Fibroblast of lung (primary cell): Measurements from ENCODE around the gene NEK7. TPM values are rescaled to one million over a fixed set of nuclear protein-coding genes. Genes with fewer than 3 reads are reported as not detected.

Source experiments
- DNase-seq, 2 donors: peaks; one replicate each; pipeline versions ENCODE4 v3.0.0 to v3.0.0-alpha.2; 2010; ENCODE audit warnings: low read depth in 2 of 2
- H2AFZ ChIP-seq: 2 replicates; pipeline ENCODE4 v1.5.1; 2012; ENCODE audit warnings: low read length, control low read depth, inconsistent platforms
- H3K27ac ChIP-seq: 2 replicates; pipeline ENCODE4 v1.5.1; 2011; ENCODE audit warnings: low read length, control low read depth; ENCODE audit not compliant: insufficient read depth
- H3K27me3 ChIP-seq: 2 replicates; pipeline ENCODE4 v1.5.1; 2011; ENCODE audit warnings: mild to moderate bottlenecking, low read length; ENCODE audit not compliant: control insufficient read depth, insufficient read depth
- H3K36me3 ChIP-seq: 2 replicates; pipeline ENCODE4 v1.5.1; 2011; ENCODE audit warnings: low read length; ENCODE audit not compliant: control insufficient read depth, insufficient read depth
- H3K4me1 ChIP-seq: 2 replicates; pipeline ENCODE4 v1.5.1; 2011; ENCODE audit warnings: low read length; ENCODE audit not compliant: control insufficient read depth, insufficient read depth; ENCODE audit errors: extremely low read depth
- H3K4me2 ChIP-seq: 2 replicates; pipeline ENCODE4 v1.5.1; 2011; ENCODE audit warnings: low read length, control low read depth; ENCODE audit not compliant: insufficient read depth; ENCODE audit errors: extremely low read depth
- H3K4me3 ChIP-seq, 4 experiments: fragments of 200-600 bp in 1 of 4; sonication (generic) in 1 of 4; replicated peaks in 1 of 4; 2 replicates each; pipeline ENCODE4 v1.5.1; 2011 to 2016; ENCODE audit warnings: low read length in 4 of 4, low read depth in 3 of 4, mild to moderate bottlenecking in 3 of 4, control low read depth in 2 of 4, inconsistent platforms in 1 of 4, mixed read lengths in 1 of 4; ENCODE audit not compliant: insufficient read depth in 1 of 4; ENCODE audit errors: control extremely low read depth in 1 of 4
- H3K79me2 ChIP-seq: 2 replicates; pipeline ENCODE4 v1.5.1; 2012; ENCODE audit warnings: mild to moderate bottlenecking, low read length, inconsistent platforms; ENCODE audit not compliant: control insufficient read depth, insufficient read depth
- H3K9ac ChIP-seq: 2 replicates; pipeline ENCODE4 v1.5.1; 2011; ENCODE audit warnings: mild to moderate bottlenecking, low read length, control low read depth; ENCODE audit not compliant: insufficient read depth
- H3K9me3 ChIP-seq: 2 replicates; pipeline ENCODE4 v1.5.1; 2012; ENCODE audit warnings: low read depth, low read length; ENCODE audit not compliant: control insufficient read depth, insufficient read depth
- H4K20me1 ChIP-seq: 2 replicates; pipeline ENCODE4 v1.5.1; 2011; ENCODE audit warnings: low read length; ENCODE audit not compliant: control insufficient read depth, insufficient read depth; ENCODE audit errors: extremely low read depth
- CTCF ChIP-seq, 2 donors: IDR thresholded peaks in 1 of 2; conservative IDR thresholded peaks in 1 of 2; 1 replicate in 1 of 2; 2 replicates in 1 of 2; pipeline ENCODE4 v1.5.1; 2011 to 2012; ENCODE audit warnings: low read length in 2 of 2, control low read depth in 1 of 2, inconsistent platforms in 1 of 2, low read depth in 1 of 2, mild to moderate bottlenecking in 1 of 2
- EZH2 ChIP-seq: IDR thresholded peaks from 2 replicates; pipeline ENCODE4 v1.5.1; 2012; ENCODE audit warnings: low read length, control low read depth, mild to moderate bottlenecking; ENCODE audit errors: missing control alignments
- polyA plus RNA-seq, 2 donors: library from polyadenylated mRNA; depleted of rRNA in 1 of 2; stranded (reverse) in 1 of 2; unstranded in 1 of 2; fragments of >200 nt; gene quantifications; 2 replicates each; pipeline ENCODE4 v1.2.1, GENCODE V29; 2011 to 2012; ENCODE audit warnings: missing spikeins in 1 of 2
- total RNA-seq: library from RNA; depleted of rRNA; stranded (reverse); fragments of >200 nt; gene quantifications from 2 replicates; pipeline ENCODE4 v1.2.1, GENCODE V29; 2014

Gene NEK7
- total and polyA plus RNA-seq, 2 donors (not counting 1 experiment from before 2014, with no cell fraction given) = 90.5 to 207 TPM

GRCh38 chr1:198246337-198246736 is 89.5 kb downstream of the NEK7 start:
- no peaks in the 10 kb centered on the region for H3K4me1 ChIP-seq
- no peak overlapping the region for H3K9ac ChIP-seq
- no peaks in the 10 kb centered on the region for H4K20me1 ChIP-seq
- TF ChIP-seq CTCF (conservative IDR thresholded peaks at IDR 0.05 in 1 of 2, IDR thresholded peaks at IDR 0.05 in 1 of 2; ENCODE audit: low read depth in 1 of 2, low read length in 2 of 2) (no peak), EZH2 (no peak)
- no peak overlapping the region for H3K27ac ChIP-seq
- peak; percentile 37 to 47 for DNase-seq
- no peaks in the 10 kb centered on the region for H3K27me3 ChIP-seq
- peaks cover 18% of the 10 kb centered on the region for H3K79me2 ChIP-seq
- no peaks in the 10 kb centered on the region for H3K9me3 ChIP-seq
- H3K36me3 ChIP-seq = no peaks in the 10 kb centered on the region
- H3K4me3 ChIP-seq = no peak overlapping the region
- no peak overlapping the region for H2AFZ ChIP-seq
- H3K4me2 ChIP-seq = no peak overlapping the region

GRCh38 chr1:198253259-198253658 is 96.5 kb downstream of the NEK7 start:
- Histone ChIP-seq H4K20me1 (no peaks in the 10 kb centered on the region), H3K36me3 (no peaks in the 10 kb centered on the region), H3K9me3 (no peaks in the 10 kb centered on the region), H3K79me2 (peaks cover 13% of the 10 kb centered on the region), H3K4me1 (peaks cover 4% of the 10 kb centered on the region), H2AFZ (no peak overlapping the region), H3K27me3 (no peaks in the 10 kb centered on the region), H3K9ac (no peak overlapping the region), H3K27ac (no peak overlapping the region), H3K4me2 (no peak overlapping the region), H3K4me3 (no peak overlapping the region)
- DNase-seq = no peak
- TF ChIP-seq EZH2 (no peak), CTCF (conservative IDR thresholded peaks at IDR 0.05 in 1 of 2, IDR thresholded peaks at IDR 0.05 in 1 of 2; ENCODE audit: low read depth in 1 of 2, low read length in 2 of 2) (no peak)

GRCh38 chr1:198253668-198254067 is 96.9 kb downstream of the NEK7 start:
- Histone ChIP-seq H3K27me3 (no peaks in the 10 kb centered on the region), H3K4me1 (peaks cover 4% of the 10 kb centered on the region), H3K9ac (no peak overlapping the region), H3K4me2 (peak overlapping the region; percentile 82), H3K27ac (no peak overlapping the region), H4K20me1 (no peaks in the 10 kb centered on the region), H3K9me3 (no peaks in the 10 kb centered on the region), H2AFZ (no peak overlapping the region), H3K4me3 (no peak overlapping the region), H3K79me2 (peaks cover 9% of the 10 kb centered on the region), H3K36me3 (no peaks in the 10 kb centered on the region)
- no peak for TF ChIP-seq CTCF (conservative IDR thresholded peaks at IDR 0.05 in 1 of 2, IDR thresholded peaks at IDR 0.05 in 1 of 2; ENCODE audit: low read depth in 1 of 2, low read length in 2 of 2)
- no peak for TF ChIP-seq EZH2
- peak; percentile 44 to 88 for DNase-seq
